GM13976 (cell line): Measurements from ENCODE around the gene SMYD3.

Source experiments
- DNase-seq: peaks from one replicate; pipeline ENCODE4 v3.0.0; 2012; ENCODE audit warnings: low spot score
- CTCF ChIP-seq: IDR thresholded peaks from 2 replicates; pipeline ENCODE4 v1.5.1; 2012; ENCODE audit warnings: borderline replicate concordance, mild to moderate bottlenecking; ENCODE audit not compliant: insufficient read depth; ENCODE audit errors: extremely low read depth, missing control alignments, control extremely low read depth
- in situ Hi-C: fragments of 300-500 bp; cut with MboI; formaldehyde crosslinking; loops from one replicate; pipeline ENCODE4 v1.12.0; 2022; ENCODE audit warnings: low sequenced_read_pairs, mixed read lengths, inconsistent platforms; ENCODE audit not compliant: unreplicated experiment

SMYD3 gene

GRCh38 chr1:246153796-246154212 lies 353.3 kb downstream of the SMYD3 start:
- no peak for TF ChIP-seq CTCF
- no peak for DNase-seq
- in situ Hi-C loops: no loop called here

GRCh38 chr1:246152986-246153431 lies 354.1 kb downstream of the SMYD3 start:
- TF ChIP-seq CTCF: no peak
- in situ Hi-C loops: no loop called here
- DNase-seq: no peak

GRCh38 chr1:246151796-246152434 lies 355.2 kb downstream of the SMYD3 start:
- no peak for TF ChIP-seq CTCF
- in situ Hi-C loops: no loop called here
- no peak for DNase-seq

- in situ Hi-C loops: no loop called here
- no peak for TF ChIP-seq CTCF
- DNase-seq: no peak
These were observed 357.5 kb downstream of the SMYD3 start for GRCh38 chr1:246149543-246149942.

- no peak for TF ChIP-seq CTCF
- no peak for DNase-seq
- in situ Hi-C loops: no loop called here
These were observed 359.3 kb downstream of the SMYD3 start for GRCh38 chr1:246147524-246148461.

GRCh38 chr1:246146804-246147523 lies 360.1 kb downstream of the SMYD3 start:
- in situ Hi-C loops: no loop called here
- TF ChIP-seq CTCF: no peak
- no peak for DNase-seq
